NT2/D1 (cell line): ENCODE results near the gene ZNF366.
"Not testable (repeated sequence)": the region's sequence is repeated elsewhere in the genome, so short reads cannot be mapped to it uniquely, and the experiment has no call there.

Source experiments
- DNase-seq: peaks from one replicate; pipeline ENCODE4 v3.0.0-alpha.2; 2011; ENCODE audit warnings: low read depth, low spot score
- H3K27me3 ChIP-seq: 2 replicates; pipeline ENCODE4 v1.6.0; 2011; ENCODE audit warnings: mild to moderate bottlenecking; ENCODE audit not compliant: insufficient read length, insufficient read depth
- H3K36me3 ChIP-seq: 2 replicates; pipeline ENCODE4 v1.6.1; 2011; ENCODE audit warnings: mild to moderate bottlenecking, low read length, mixed read lengths; ENCODE audit not compliant: insufficient read depth, insufficient read length
- H3K4me1 ChIP-seq: 2 replicates; pipeline ENCODE4 v1.5.1; 2011; ENCODE audit not compliant: insufficient read depth, insufficient read length
- H3K4me3 ChIP-seq: 2 replicates; pipeline ENCODE4 v1.5.1; 2011; ENCODE audit warnings: low read depth; ENCODE audit not compliant: insufficient read length
- H3K9ac ChIP-seq: 2 replicates; pipeline ENCODE4 v1.6.0; 2011; ENCODE audit warnings: low read depth; ENCODE audit not compliant: insufficient read length
- H3K9me3 ChIP-seq: 2 replicates; pipeline ENCODE4 v1.5.1; 2011; ENCODE audit warnings: mild to moderate bottlenecking, low read length; ENCODE audit not compliant: insufficient read depth
- SUZ12 ChIP-seq: IDR thresholded peaks from 2 replicates; pipeline ENCODE4 v1.6.1; 2011; ENCODE audit not compliant: insufficient read length, insufficient read depth; ENCODE audit errors: extremely low read depth
- YY1 ChIP-seq: IDR thresholded peaks from 2 replicates; pipeline ENCODE4 v1.6.1; 2011; ENCODE audit not compliant: insufficient read length, insufficient read depth
- ZNF274 ChIP-seq: IDR thresholded peaks from 2 replicates; pipeline ENCODE4 v1.6.1; 2011; ENCODE audit warnings: mild to moderate bottlenecking, low read depth, low read length

Gene ZNF366

GRCh38 chr5:72408603-72409002 is 98.6 kb downstream of the ZNF366 start:
- Histone ChIP-seq H3K27me3 (no peaks in the 10 kb centered on the region), H3K36me3 (no peaks in the 10 kb centered on the region), H3K4me1 (no peaks in the 10 kb centered on the region), H3K4me3 (no peak overlapping the region), H3K9me3 (no peaks in the 10 kb centered on the region; the same call in 1 of the 2 replicates), H3K9ac (no peak overlapping the region)
- TF ChIP-seq ZNF274 (no peak), SUZ12 (no peak), YY1 (no peak)
- no peak for DNase-seq

GRCh38 chr5:72408127-72408526 is 99.1 kb downstream of the ZNF366 start:
- TF ChIP-seq ZNF274 (no peak), SUZ12 (no peak), YY1 (no peak)
- no peak for DNase-seq
- H3K9me3 ChIP-seq: no peaks in the 10 kb centered on the region; the same call in 1 of the 2 replicates
- no peaks in the 10 kb centered on the region for H3K27me3 ChIP-seq
- H3K9ac ChIP-seq: no peak overlapping the region
- no peaks in the 10 kb centered on the region for H3K4me1 ChIP-seq
- no peak overlapping the region for H3K4me3 ChIP-seq
- H3K36me3 ChIP-seq: no peaks in the 10 kb centered on the region

GRCh38 chr5:72407541-72407940 is 99.7 kb downstream of the ZNF366 start:
- no peak for DNase-seq
- Histone ChIP-seq H3K4me1 (no peaks in the 10 kb centered on the region), H3K9me3 (no peaks in the 10 kb centered on the region; the same call in 1 of the 2 replicates), H3K36me3 (no peaks in the 10 kb centered on the region), H3K9ac (no peak overlapping the region), H3K27me3 (no peaks in the 10 kb centered on the region), H3K4me3 (no peak overlapping the region)
- no peak for TF ChIP-seq ZNF274
- TF ChIP-seq SUZ12: no peak
- no peak for TF ChIP-seq YY1

GRCh38 chr5:72407078-72407477 is 100.1 kb downstream of the ZNF366 start:
- Histone ChIP-seq H3K4me1 (no peaks in the 10 kb centered on the region), H3K36me3 (no peaks in the 10 kb centered on the region), H3K9ac (no peak overlapping the region), H3K9me3 (no peaks in the 10 kb centered on the region; the same call in 1 of the 2 replicates), H3K4me3 (no peak overlapping the region), H3K27me3 (no peaks in the 10 kb centered on the region)
- TF ChIP-seq SUZ12: no peak
- TF ChIP-seq ZNF274: no peak
- DNase-seq: no peak

- DNase-seq: not testable (repeated sequence)
These were observed 102.4 kb downstream of the ZNF366 start for GRCh38 chr5:72404771-72405170.

GRCh38 chr5:72402959-72403628 is 104.1 kb downstream of the ZNF366 start:
- no peaks in the 10 kb centered on the region for H3K27me3 ChIP-seq
- H3K9ac ChIP-seq: no peak overlapping the region
- no peak for DNase-seq
- H3K4me1 ChIP-seq: no peaks in the 10 kb centered on the region
- H3K9me3 ChIP-seq: peaks cover 19% of the 10 kb centered on the region
- no peak overlapping the region for H3K4me3 ChIP-seq
- no peak for TF ChIP-seq YY1
- TF ChIP-seq ZNF274: no peak
- no peak for TF ChIP-seq SUZ12
- no peaks in the 10 kb centered on the region for H3K36me3 ChIP-seq

More at GRCh38 chr5:72404771-72405170, 102.4 kb downstream of the ZNF366 start:
- not testable (repeated sequence) for H3K4me1 ChIP-seq, H3K4me3 ChIP-seq, H3K36me3 ChIP-seq, H3K9ac ChIP-seq, H3K27me3 ChIP-seq
- H3K9me3 ChIP-seq: peaks cover 19% of the 10 kb centered on the region

GRCh38 chr5:72402381-72402890 is 104.8 kb downstream of the ZNF366 start:
- Histone ChIP-seq H3K27me3 (no peaks in the 10 kb centered on the region), H3K9ac (no peak overlapping the region), H3K4me3 (no peak overlapping the region), H3K36me3 (no peaks in the 10 kb centered on the region), H3K9me3 (peaks cover 19% of the 10 kb centered on the region), H3K4me1 (no peaks in the 10 kb centered on the region)
- TF ChIP-seq ZNF274 (no peak), YY1 (no peak), SUZ12 (no peak)
- DNase-seq: no peak

- Histone ChIP-seq H3K9ac (no peak overlapping the region), H3K4me1 (no peaks in the 10 kb centered on the region), H3K4me3 (no peak overlapping the region), H3K27me3 (no peaks in the 10 kb centered on the region), H3K9me3 (peaks cover 19% of the 10 kb centered on the region), H3K36me3 (no peaks in the 10 kb centered on the region)
- DNase-seq: no peak
- TF ChIP-seq SUZ12 (no peak), ZNF274 (no peak), YY1 (no peak)
These were observed 106.3 kb downstream of the ZNF366 start for GRCh38 chr5:72400950-72401349.
